ENCODE results near the gene XCL1.
A peak's percentile ranks its signal among the peaks of the same experiment; 100 is the strongest.
"Not testable (repeated sequence)": the region's sequence is repeated elsewhere in the genome, so short reads cannot be mapped to it uniquely, and the experiment has no call there.

Gene XCL1

DNA sequence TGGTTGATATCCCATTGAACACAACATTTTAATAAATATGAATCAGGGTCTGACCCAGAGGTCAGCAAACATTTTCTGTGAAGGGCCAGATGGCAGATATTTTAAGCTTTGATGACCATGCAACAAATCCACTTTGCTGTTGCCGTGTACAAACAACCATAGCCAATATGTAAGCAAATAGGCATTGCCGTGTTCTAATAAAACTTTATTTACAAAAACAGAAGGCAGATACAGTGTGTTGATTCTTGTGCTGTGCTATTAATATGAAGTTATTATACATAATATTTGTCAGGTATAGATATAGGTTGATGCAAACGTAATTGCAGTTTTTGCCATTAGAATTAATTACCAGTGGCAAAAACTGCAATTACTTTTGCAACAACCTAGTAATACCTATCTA lies 8.8 kb upstream of the XCL1 start:
- no peak for DNase-seq (ENCODE audit: low spot score)

DNA sequence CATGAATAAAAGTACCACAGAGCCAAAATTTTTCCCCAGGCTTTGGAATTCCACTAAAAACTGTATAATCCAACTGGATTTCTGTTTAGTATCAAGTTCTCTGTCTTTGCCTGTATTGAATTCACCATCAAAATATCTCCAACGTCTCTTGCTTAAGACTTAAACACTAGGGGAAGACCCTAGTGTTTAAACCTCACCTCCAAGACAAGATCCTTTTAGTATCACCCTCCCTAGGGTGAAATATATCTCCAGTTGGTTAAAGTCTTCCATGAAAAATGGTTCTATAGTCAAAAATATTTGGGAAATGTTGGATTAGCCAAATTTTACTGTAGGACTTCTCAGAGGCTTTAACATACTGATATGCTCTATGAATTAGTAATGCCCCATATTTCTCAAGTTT lies 8.1 kb upstream of the XCL1 start:
- no peak for DNase-seq (ENCODE audit: low spot score)

DNA sequence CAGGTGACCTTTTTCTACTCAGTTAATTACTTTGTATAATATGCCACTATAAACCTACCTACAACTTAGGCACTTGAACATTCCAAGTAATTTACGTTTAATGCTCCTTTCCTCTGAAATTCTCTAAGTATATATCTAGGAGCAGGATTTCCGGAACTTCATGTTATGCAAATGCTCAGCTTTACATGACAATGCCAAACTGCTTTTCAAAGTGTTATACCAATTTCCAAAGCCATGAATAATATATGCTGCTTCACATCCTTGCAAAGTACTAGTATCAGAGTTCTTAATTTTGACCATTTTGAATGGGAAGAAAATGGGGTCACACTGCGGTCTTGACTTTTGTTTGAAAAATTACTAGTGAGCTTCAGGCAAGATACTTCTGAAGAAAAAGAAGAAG lies 5.8 kb upstream of the XCL1 start:
- no peak for DNase-seq (ENCODE audit: low spot score)

DNA sequence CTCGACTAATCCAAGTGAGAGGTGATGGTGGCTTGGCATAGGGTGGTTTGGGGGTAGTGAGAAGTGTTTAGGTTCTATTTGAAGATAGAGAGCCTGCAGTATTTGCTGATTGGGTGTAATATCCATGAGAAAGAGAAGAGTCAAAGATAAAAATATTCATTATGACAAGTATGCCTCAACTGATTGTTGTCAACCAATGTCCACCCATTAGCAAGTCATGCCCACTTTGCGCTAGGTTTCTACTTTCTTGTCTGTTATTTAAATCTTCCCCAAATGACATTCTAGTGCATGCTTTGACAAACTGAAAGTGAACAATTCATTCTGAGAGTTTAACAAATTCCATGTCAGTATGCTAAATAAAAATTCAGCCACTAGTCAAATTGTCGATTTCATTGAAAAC lies 3.8 kb upstream of the XCL1 start:
- DNase-seq (ENCODE audit: low spot score): no peak

DNA sequence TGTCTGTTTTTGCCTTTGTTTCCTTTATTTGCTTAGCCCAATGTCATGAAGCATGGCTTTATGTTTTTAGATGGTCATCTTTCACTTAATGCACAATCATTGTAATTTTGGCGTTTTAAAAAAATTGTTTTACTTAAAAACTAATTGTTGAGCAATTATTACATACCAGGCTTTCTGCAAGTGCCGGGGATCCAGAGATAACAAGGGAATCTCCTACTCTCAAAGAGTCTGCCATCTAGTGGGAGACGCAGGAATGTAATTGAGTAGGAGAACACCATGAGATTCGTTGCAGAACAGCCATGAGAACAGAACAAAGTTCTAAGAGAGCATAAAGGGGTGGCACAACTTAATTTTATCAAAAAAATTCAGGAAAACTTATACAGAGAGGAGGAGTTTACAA lies 2.2 kb upstream of the XCL1 start:
- DNase-seq (ENCODE audit: low spot score): peak; percentile 52

DNA sequence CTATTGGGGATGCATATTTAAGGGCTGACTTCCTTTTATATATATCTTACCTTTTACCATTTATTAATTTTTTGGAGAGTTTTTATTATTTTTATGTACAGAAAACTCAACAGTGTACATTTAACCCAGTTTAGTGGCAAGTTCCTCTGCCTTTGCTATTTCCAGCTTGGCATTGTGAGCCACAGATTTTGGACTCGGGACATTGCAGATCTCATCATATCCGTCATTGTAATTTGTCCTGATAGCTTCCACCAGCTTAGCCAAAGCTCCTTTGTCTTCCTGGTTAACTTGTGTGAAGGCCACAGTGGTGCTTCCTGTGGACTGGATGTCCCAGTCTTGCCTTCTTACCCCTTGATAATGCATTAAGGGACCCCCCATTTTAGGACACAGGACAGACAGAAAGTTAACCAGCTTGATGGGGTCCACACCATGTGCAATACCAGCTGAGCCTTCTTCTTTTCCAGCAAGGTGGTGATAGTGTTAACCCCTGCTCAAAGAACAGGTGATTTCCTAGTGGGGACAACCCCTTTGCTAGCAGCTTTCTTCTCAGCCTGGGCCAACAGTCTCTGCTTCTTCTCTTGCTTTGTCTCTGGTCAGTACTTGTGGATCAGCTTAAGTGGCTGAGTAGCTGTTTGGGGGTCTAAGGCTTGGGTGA lies 2.3 kb downstream of the XCL1 start:
- not testable (repeated sequence) for DNase-seq (ENCODE audit: low spot score)

DNA sequence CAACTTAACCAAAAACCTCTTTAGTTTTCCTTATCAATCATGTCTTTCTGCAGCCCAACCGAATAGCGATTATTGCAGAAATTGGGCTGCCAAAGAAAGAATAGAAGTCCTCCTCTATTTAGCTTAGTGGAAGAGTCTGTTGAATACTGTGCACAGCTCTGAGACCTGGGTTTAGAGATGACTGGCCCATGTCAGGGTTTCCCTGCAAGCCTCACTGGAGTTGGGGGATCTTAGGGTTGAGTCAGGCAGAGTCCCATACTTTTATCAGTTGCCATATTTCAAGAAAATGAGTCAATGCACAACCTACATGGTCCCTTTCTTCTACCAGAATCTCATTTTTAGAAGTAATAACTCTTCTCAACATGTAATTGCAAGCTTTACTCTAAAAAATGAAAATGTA lies 3.9 kb downstream of the XCL1 start:
- not testable (repeated sequence) for DNase-seq (ENCODE audit: low spot score)

DNA sequence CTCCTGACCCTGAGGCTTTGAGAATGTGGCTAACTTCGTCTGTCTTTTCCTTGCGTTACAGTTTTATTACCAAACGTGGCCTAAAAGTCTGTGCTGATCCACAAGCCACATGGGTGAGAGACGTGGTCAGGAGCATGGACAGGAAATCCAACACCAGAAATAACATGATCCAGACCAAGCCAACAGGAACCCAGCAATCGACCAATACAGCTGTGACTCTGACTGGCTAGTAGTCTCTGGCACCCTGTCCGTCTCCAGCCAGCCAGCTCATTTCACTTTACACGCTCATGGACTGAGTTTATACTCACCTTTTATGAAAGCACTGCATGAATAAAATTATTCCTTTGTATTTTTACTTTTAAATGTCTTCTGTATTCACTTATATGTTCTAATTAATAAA lies 4.6 kb downstream of the XCL1 start:
- DNase-seq (ENCODE audit: low spot score): not testable (repeated sequence)

DNA sequence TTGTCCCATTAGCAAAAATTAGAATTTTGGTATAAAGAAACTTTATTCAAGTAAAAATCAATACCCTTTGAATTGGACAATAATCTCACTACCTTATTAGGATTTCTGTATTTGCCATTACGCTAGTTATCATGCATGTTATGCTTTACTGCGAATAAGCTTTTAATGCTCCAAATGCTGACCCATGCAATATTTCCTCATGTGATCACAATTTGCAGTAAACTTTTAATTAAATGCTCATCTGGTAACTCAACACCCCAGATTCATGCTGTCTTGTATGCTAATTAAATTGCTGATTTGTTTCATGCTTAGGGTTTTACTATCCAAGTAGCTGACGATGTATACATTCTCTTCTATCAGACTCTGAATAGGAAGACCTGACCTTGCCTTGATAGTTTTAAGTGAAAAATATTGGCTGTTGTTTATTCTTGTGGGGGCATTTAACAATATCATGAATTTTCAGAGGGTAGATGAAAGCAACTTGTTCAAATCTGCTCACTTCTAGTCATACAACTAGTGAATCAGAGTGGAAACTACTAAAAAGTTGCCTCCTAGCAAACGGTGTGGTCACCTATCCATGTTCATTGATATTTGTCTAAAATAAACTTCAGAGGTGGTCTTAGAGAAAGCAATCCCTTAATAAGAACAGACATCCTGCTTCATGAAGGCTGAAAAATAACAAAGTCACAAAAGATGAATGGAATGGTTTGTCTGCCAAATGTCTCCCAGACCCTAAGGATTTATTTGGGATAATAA lies 5.6 kb downstream of the XCL1 start:
- no peak for DNase-seq (ENCODE audit: low spot score)

DNA sequence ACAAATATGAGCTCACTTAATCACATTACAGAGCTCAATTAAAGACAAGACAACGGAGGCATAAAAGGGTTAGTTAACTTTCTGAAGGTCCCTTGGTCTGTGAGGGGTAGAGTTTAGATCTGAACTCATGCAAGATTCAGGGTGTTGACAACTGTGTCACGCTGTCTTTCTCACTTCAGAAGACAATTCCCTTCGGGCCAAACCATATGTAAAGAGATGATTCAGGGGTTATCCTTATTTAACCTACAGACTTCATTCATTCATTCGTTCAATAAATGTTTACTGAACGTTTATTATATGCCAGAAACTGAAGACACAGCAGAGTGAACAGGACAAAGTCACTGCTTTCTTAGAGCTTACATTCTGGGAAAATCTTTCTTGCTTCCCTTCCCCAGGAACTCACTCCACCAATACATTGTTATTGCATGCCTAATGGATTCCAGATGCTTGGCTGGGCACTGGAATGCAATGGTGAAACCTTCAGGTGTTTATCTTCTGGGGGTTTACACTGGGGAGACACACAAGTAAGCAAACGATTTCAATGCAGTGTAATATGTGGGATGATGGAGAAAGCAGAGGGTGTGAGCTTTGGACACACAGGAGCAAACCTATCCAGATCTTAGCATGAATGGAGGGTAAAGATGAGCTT lies 6.4 kb downstream of the XCL1 start:
- DNase-seq (ENCODE audit: low spot score): peak; percentile 45

DNA sequence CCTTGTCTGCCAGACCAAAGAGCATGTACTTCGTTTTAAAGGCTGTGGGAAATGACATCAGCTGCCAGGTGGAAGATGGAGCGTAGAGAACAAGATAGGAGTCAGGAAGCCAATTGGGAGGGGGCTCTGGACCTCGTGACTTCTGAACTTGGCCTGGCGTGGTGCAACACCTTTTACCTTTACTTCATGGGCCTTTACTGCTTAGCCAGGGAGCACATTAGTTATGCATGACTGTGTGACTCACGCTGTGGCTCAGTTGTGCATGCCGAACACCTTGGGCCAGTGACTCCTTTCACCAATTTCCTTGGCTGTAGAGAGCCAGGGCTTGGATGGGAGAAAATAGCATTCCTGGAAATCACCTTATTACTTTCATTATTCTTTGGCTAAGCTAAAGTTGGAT lies 7.2 kb downstream of the XCL1 start:
- DNase-seq (ENCODE audit: low spot score): no peak

DNA sequence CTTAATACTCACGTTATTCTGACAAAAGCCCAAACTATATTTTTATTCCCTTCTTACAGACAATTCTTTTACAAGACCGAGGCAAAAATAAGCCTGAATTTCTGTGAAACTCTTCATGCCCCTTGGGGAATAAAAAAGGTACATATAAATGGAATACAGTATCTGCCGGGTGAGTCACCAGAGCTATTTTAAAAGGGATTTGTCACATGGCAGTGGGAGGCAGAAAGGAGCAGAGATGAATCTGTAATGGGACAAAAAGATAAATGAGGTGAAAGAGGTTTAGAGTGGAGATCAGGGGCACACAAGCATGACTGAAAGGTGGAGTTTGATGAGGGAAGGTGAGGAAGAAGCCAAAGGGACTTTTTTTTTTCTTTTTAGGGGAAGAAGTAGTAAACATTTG lies 8.8 kb downstream of the XCL1 start:
- DNase-seq (ENCODE audit: low spot score): peak; percentile 47

DNA sequence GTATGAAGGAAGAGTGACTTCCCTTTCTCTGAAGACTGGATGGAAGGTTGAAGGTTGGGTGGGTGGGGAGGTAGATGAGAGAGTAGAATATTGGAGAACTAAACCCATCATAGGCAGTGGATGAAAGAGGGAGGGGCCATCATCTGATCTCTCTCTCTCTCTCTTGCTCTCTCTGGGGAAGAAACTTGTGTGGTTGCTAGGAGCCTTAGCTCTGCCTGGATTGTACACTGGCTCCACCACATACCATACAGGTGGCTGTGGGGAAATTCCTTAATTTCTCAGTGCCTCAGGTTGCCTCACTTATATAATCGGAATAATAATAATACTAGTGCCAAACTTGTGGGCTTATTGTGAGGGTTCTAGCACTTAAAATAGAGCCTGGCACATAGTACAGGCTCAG lies 9.5 kb downstream of the XCL1 start:
- no peak for DNase-seq (ENCODE audit: low spot score)

DNA sequence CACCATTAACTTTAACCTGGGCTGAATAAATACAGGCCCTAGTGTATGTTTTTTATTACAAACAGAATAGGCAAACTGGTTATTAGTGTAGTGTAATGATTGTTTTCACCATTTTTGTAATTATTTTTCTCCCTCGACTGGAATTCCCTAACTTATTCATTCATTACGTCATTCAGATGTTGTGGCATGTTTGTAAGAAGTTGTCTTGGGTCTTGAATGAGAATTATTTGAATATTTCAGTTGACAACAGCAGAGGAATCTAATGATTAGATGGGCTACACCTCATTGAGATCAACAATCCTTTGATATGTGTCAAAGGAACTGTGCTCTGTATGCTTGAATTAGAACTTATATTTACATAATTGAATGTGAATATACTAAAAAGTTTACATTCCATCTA lies 12.8 kb downstream of the XCL1 start:
- no peak for DNase-seq (ENCODE audit: low spot score)

DNA sequence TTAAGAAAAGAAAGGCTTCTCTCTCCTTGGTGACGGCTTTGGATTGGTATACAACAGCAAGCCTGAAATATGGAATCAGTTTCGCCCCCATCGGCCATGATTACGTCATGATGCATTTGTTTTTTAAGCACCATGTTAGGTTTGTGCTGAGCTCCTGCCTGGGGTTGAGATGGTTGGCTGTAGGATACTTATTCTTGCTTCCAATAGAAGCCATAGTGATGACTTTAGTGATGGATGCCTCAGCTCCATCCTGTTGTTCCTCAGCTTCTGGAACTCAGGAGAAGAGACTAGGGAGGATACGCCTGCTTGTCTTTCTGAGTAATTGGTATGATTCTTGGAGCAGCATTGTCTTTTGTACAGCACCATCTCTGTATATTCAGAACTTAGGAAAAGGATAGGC lies 14.7 kb downstream of the XCL1 start:
- no peak for DNase-seq (ENCODE audit: low spot score)

DNA sequence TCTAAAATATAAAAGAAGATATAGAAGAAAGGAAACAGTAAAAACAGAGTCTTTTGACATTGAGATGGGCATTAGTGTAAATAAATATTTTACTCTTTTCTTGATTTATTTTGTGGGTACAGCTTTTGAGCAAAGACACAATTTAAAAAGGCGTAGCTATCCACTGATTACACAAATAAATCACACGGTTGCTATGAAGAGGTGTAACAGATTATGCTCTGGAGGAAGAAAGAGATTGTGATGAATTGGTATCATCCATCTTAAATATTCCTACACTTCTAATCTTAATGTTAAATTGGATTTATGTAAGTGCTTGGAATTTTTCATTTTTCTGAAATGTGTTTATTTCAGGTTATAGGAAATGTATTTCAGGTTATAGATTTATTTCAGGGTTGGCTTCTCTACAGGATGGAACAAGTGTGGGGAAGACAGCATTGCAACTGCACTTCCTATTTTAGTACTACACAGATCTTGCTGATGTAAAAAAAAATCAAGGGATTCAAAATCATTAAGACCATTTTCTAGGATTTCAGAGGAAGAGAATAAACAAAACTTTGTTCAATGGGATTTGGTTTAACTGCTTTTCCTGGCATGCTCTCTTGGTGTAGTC lies 15.3 kb downstream of the XCL1 start:
- no peak for DNase-seq (ENCODE audit: low spot score)

DNA sequence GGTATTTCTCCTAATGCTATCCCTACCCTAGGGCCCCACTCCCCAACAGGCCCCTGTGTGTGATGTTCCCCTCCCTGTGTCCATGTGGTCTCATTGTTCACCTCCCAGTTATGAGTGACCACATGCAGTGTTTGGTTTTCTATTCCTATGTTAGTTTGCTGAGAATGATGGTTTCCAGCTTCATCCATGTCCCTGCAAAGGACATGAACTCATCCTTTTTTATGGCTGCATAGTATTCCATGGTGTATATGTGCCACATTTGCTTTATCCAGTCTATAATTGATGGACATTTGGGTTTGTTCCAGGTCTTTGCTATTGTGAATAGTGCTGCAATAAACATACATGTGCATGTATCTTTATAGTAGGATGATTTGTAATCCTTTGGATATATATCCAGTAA lies 19.0 kb downstream of the XCL1 start:
- not testable (repeated sequence) for DNase-seq (ENCODE audit: low spot score)

DNA sequence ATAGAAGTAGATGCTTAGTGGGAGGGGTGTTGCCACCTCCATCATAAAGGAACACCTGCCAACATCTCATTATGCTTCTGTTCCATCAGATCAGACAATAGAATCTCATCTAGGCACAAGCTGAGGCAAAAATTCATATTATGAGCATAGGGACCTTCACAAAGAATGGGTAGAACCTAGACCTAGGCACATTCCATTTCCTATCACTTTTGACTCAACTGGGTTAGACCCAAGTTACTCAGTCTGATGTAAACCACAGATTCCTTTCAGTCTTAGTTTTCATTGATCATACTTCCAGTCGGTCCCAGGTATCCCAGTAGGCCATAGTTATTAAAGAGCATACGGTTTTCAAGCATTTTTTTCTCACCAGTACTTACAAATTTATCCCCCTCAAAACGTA lies 21.7 kb downstream of the XCL1 start:
- no peak for DNase-seq (ENCODE audit: low spot score)

DNA sequence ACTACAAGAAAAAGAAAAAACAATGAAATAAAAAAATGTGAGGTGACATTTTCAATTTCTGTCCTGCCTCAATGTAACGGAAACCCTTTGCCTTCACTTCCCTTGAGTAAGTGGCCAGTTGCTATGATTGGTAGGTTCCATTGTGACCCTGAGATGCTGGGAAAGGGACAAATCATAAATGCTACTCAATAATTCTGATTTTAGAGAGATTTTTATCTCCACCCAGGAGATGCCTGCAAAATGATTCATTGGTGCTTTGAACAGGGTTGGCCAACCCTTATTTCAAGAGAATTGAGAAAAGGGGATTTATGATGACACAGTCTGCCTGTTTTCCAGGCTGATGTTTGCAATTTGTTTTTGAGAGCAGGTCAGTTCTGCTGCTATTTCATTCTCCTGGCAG lies 22.5 kb downstream of the XCL1 start:
- no peak for DNase-seq (ENCODE audit: low spot score)

DNA sequence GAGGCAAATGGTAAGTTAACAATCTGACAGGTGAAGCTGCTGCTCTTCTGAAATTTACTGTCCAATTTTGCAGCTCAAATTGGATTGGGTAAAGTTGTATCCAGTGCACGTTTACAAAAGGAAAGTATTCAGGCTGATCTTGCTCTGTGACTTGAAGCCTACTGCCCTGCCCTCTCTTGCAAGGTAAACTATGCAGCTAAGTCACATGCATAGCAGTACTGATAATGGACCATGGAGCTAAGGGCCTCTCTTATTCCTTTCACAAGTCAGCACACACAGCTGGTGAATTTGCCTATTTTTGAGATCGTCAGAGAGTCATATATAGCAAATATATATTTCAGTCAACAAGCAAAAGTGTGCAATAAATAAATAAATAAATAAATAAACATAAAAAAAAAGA lies 23.2 kb downstream of the XCL1 start:
- no peak for DNase-seq (ENCODE audit: low spot score)

DNA sequence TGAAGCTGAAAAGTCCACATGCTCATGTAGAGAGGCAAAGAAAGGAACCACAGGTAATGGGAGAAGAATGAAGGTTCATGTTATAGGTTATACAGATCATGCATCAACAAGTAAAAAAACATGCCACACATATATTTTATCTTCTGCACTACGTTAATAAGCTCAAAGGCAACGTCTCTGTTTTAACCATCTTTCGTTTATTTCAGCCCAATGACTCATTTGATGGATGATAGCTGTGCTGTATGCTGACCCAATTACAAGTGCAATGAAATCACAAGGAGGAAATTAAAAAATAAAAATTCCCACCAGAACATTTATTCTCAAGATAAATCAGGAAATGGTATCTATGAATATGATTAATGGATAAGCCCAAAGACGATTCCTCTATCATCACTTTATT lies 24.6 kb downstream of the XCL1 start:
- no peak for DNase-seq (ENCODE audit: low spot score)

DNA sequence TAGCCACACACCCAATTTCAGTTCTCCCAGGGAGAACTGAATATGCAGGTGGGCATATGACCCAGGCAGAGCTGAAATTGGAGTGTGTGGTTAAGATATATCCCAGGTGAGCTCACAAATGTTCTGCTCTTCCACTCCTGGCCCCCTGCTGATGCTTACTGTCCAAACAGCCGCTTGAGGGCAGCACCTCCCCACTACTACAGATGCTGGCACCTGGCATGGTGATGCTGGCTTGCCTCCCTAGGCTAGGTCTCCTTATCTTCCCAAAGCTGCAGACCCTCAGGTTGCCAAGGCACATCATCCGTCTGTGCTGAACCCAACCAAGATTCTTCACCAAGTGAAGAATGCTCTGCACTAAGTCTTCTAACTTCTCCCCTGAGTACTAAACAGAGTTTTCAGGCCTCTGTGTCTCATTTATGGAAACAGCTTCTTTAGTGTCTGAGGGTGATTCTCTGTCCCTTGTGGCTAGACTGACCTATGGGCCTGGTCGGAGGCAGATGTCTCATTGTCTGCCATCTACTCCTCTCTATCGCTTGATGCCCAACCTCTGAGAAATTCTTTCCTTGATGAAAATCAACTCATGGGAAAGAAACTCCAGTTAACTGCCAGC lies 27.2 kb downstream of the XCL1 start:
- DNase-seq (ENCODE audit: low spot score): peak; percentile 81

DNA sequence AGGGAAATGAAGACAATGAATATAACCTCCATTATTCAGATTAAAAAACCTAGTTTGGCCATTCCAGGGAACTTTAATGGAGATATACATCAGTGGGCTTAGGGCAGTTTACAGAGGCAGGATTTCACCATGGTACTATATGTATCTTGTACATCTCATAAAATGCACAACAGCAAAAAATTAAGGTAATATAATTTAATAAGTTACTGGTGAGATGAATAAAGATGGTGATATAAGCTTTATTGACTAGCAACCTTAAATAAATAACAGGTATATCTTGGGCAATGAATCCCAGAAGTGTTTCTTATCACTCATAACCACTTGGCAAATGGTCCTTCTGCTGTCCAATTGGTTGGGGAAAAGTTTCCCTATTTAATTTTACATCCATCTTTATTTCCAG lies 29.0 kb downstream of the XCL1 start:
- DNase-seq (ENCODE audit: low spot score): no peak
